ENCODE measurements around the gene GJD3. TPM values are rescaled to one million over a fixed set of nuclear protein-coding genes. Genes with fewer than 3 reads are reported as not detected.

Gene GJD3
- total and polyA plus RNA-seq, 9 of the 15 experiments (the other 6 are each of a cell fraction or from before 2014, with no cell fraction given), result 0.17 to 0.38 TPM; not detected in 7

GRCh38 chr17:40358323-40359038 is 6.1 kb downstream of the GJD3 start:
- DNase-seq (ENCODE audit: extremely low read depth in 1 of 4, low spot score in 3 of 4), result peak; percentile 89 to 91 (median 91)
- CTCF ChIA-PET (ENCODE audit: low intra/inter-chr PET ratio), result interaction anchor here (0.6 to 2.8 kb wide), 13 partner anchors 56 to 1306 kb away, joined by 3 to 28 read pairs (median 7); partner anchors contain the start of gene IGFBP4
- BruUV-seq (replicated peaks), result no TSS peak
- in situ Hi-C loops (cut with MboI), result loop anchor here (10.0 kb wide), 1 partner anchor 344 kb away; the partner anchor contains the start of gene CSF3
- Histone ChIP-seq H3K36me3 (ENCODE audit: control insufficient read depth, insufficient read depth, low read length) (peaks cover 19% of the 10 kb centered on the region; the same call in 2 of the 3 replicates), H2AFZ (ENCODE audit: low read depth, low read length) (peak overlapping the region; percentile 90), H3K4me1 (replicated peaks in 1 of 2; ENCODE audit: control insufficient read depth in 2 of 2, insufficient read depth in 2 of 2, low read length in 2 of 2) (peaks cover 0 to 55% of the 10 kb centered on the region in 2 experiments; a peak in 3 of 5 replicates), H3K4me2 (ENCODE audit: insufficient read depth, low read length) (peak overlapping the region; percentile 64; the same call in 1 of the 2 replicates), H3K27me3 (ENCODE audit: control insufficient read depth in 2 of 2, insufficient read depth in 2 of 2, low read length in 2 of 2) (no peaks in the 10 kb centered on the region), H3K9ac (ENCODE audit: insufficient read depth in 1 of 2, low read depth in 2 of 2, low read length in 2 of 2) (0 out of 4 replicates have a peak overlapping the region, but pooled peaks of 1 of the 2 experiments have one; percentile 37), H4K20me1 (replicated peaks; ENCODE audit: control insufficient read depth, insufficient read depth, low read length) (no peaks in the 10 kb centered on the region), H3K27ac (ENCODE audit: extremely low read depth, low read depth, low read length) (no peak overlapping the region; the same call in 2 of the 3 replicates), H3K9me1 (ENCODE audit: control insufficient read depth, insufficient read depth, low read length) (no peaks in the 10 kb centered on the region), H3K79me2 (ENCODE audit: control insufficient read depth, insufficient read depth, low read length) (peaks cover 2% of the 10 kb centered on the region; the same call in 2 of the 3 replicates), H3K4me3 (no peak overlapping the region), H3K9me3 (replicated peaks; ENCODE audit: control insufficient read depth, insufficient read depth, low read depth, low read length) (no peaks in the 10 kb centered on the region)
- POLR2A ChIA-PET, result interaction anchor here (0.5 to 1.5 kb wide), 7 partner anchors 13 to 471 kb away, joined by 3 to 7 read pairs (median 5); no protein-coding TSS in a partner anchor
- intact Hi-C loops (cut with micrococcal nuclease), result loop anchor here (1.0 to 10.0 kb wide), 5 partner anchors 59 to 344 kb away; partner anchors contain the start of genes CSF3, IGFBP4 and TOP2A
- FAIRE-seq, result peak; percentile 99
- ATAC-seq, result peak; percentile 80
- 6% methylated on average over 16 of the region's 17 CpGs for WGBS (ENCODE audit: insufficient coverage, low coverage, missing lambda C conversion rate)
- TF ChIP-seq ZBED1 (IDR thresholded peaks at IDR 0.05) (no peak), SMC3 (conservative IDR thresholded peaks at IDR 0.05; ENCODE audit: insufficient read depth, low read depth, low read length) (peak; percentile 98), MLLT1 (IDR thresholded peaks at IDR 0.05) (peak; percentile 75 to 83; a peak in 2 of 4 replicates), MTA3 (IDR thresholded peaks at IDR 0.05; ENCODE audit: borderline replicate concordance) (no peak), HDGF (IDR thresholded peaks at IDR 0.05) (no peak), EP400 (IDR thresholded peaks at IDR 0.05) (0 out of 2 replicates have a peak, but pooled peaks have one; percentile 31), UBTF (IDR thresholded peaks at IDR 0.05; ENCODE audit: borderline replicate concordance in 1 of 2, low read depth in 2 of 2, low read length in 2 of 2) (0 out of 4 replicates have a peak, but pooled peaks of 1 of the 2 experiments have one; percentile 28), HDAC2 (IDR thresholded peaks at IDR 0.05) (0 out of 2 replicates have a peak, but pooled peaks have one; percentile 12), ZNF512 (tag; IDR thresholded peaks at IDR 0.05) (peak; percentile 99), ZBTB2 (IDR thresholded peaks at IDR 0.05) (peak; percentile 73), GATAD2B (IDR thresholded peaks at IDR 0.05; ENCODE audit: borderline replicate concordance) (peak; percentile 44; the same call in 1 of the 2 replicates)

All from K562 (cell line).